Activated naive CD4-positive, alpha-beta T cell treated with anti-CD3 and anti-CD28 coated beads, Interleukin-2, amount 50 U/mL, for 16 hours (primary cell): ENCODE results near the gene MGMT.

Experiments
- DNase-seq: peaks from one replicate; pipeline ENCODE4 v3.0.0-alpha.2; 2020

MGMT gene

DNA sequence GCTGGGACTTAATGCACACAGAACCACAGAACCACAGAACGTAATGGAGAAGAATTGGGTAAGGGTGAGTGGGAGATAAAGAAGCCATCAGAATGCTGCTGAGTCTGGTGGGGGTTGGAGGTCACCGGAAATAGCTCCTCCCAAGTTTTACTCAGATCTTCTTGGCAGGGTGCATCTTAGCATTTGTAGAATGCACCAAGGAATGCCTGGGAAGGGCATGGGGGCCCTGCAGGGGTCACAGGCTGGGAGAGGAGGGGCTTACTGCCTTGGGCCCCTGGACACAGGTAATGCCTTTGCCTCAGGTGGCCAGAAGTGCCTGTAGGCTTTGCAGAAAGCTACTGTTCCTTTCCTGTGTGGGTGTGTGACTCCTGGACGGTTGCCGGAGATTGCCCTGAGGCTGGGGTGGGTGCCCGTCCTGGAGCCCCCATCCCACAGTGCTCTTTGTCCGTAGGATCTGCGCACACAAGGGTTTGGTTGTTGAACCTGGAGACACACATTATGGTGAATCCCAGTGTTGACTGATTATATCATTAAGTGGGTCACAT lies 55.1 kb downstream of the MGMT start:
- DNase-seq = no peak

- DNase-seq = no peak
These were observed 56.1 kb downstream of the MGMT start for GRCh38 chr10:129523031-129523722.

DNA sequence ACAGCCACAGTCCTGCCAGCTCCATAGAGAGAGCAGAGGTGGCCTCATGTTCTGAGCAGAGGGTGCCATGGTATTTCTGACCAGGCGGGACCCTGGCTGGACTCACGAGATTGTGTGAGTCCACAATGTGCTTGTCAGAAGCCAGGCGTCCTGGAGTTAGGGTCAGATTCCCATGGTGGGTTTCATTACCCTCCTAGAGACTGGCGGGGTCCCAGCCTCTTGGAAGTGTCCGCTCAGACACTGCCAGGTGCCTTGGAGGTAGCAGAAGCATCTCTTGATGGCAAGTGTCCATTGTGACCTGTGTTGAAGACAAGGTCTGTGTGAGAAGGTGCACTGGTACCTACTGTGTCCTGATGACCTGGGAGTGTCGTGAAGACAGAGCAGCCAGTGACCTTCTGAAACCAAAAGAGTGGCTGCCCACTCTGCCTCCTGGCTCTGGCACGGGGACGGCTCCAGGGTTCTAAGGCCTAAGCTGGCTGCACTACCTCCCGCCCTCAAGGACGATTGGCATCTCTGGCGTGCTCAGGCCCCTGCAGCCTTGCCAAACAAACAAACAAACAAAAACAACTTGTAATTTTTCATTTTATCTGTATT lies 56.8 kb downstream of the MGMT start:
- no peak for DNase-seq

GRCh38 chr10:129524936-129525335 lies 57.9 kb downstream of the MGMT start:
- DNase-seq = no peak

- no peak for DNase-seq
These were observed 58.4 kb downstream of the MGMT start for GRCh38 chr10:129525401-129525801.

GRCh38 chr10:129526943-129527342 lies 59.9 kb downstream of the MGMT start:
- no peak for DNase-seq

GRCh38 chr10:129528376-129528978 lies 61.4 kb downstream of the MGMT start:
- DNase-seq = no peak

- no peak for DNase-seq
These were observed 63.5 kb downstream of the MGMT start for GRCh38 chr10:129530581-129530980.

DNA sequence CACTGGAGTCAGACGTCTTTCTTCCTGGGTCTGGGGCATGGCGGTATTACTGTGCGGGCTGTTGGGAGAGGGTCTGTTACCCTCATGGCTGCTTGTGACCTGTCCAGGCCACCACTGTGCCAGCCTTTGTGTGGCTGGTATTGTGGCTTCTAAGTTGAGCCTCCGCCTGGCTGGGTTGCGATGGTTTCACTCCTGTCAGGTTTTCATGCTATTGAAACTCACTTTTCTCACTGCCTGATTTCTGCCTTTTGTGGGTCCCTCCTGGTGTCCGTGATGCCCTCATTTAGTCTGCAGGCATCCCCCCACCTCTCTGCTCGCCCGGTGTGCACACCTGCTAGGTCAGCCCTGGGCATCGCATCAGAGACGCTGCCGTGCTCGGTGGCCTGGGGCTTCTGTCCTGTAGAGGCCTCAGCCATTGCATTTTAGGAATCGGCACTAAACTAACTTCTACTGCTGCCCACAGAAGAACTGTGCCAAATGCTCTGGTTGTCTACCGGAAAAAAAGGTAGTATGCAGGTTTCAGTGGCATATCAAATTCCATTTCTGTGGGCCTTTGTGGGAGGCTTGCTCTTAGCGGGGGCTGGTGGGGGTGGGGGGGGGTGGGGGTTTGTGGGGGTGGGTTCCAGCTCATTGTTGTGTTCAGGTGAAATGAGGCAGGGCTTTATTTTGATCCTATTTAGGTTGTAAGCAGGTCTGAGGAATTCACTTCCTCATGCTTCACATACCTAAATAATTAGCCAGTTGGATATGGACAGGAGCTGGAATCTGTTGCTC lies 64.3 kb downstream of the MGMT start:
- no peak for DNase-seq

- no peak for DNase-seq
These were observed 65.1 kb downstream of the MGMT start for GRCh38 chr10:129531969-129532660.

DNA sequence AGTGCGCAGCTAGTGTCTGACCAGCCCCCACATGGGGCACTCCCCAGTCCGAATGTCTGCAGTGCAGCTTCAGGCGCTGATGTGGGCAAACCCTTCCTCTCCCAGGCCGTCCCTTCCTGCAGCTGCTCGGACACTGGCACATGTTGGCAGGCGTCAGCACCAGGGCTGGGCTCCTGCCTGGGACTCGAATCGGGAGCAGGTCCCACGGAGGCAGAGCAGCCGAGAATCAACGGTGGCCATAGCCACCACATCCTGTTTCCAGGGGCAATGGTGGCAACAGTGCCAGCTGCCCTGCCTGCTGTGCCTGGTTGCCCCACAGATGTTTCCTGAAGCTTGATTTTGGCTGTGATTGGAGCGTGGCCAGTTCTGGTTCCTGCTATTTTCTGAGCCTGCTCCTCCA lies 65.8 kb downstream of the MGMT start:
- no peak for DNase-seq

DNA sequence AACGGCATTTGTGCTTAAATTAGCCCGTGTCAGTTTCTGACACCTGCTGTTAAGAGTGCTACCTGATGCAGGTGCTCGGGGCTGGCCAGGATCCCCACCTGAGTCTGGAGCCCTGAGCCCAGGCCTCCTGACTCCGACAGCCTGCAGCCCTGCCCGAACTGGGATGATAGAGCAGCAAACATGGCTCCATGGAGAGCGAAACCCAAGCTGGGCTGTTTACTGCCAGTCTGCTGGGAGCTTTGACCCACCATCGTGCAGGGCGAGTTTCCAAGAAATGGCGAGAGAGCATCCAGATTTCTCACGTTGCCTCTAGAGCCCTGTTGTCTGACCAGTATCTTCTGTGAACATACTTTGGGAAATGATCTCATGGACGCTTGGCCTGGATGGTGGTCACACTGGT lies 66.2 kb downstream of the MGMT start:
- no peak for DNase-seq

DNA sequence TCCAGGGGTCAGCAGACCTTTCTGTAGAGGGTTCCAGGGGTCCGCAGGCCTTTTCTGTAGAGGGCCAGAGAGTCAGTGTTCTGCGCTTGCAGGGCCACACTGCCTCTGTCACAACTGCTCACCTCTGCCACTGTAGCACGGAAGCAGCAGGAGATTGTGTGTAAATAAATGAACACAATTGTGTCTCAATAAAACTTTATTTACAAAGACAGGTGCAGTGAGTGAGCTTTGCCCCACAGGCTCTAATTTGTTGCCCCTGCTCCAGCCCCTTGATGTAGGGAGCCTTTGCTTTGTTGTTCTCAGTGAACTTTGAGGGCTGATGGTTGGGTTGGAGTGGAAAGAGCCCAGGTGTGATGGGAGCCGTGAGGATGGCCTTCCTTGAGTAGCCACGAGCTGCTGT lies 67.8 kb downstream of the MGMT start:
- DNase-seq = no peak

DNA sequence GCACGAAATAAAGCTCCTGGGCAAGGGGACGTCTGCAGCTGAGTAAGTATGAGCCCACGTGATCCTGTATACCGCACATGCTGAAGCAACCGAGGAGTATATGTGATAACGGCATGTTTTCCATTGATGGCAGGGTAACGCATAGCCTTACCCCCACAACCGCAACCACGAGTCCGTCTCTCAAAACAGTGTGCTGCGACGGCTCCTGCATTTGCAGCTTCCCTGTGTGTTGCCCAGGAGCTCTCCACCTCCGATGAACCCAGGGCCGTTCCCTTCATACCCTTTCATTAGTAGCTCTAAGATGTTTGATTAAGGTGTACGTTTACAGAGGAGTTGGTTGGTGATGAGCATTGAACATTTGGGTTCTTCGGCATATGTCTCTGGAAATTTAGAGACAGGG lies 69.3 kb downstream of the MGMT start:
- DNase-seq = no peak

GRCh38 chr10:129537151-129537550 lies 70.1 kb downstream of the MGMT start:
- DNase-seq = no peak

- DNase-seq = no peak
These were observed 71.2 kb downstream of the MGMT start for GRCh38 chr10:129538236-129538635.

DNA sequence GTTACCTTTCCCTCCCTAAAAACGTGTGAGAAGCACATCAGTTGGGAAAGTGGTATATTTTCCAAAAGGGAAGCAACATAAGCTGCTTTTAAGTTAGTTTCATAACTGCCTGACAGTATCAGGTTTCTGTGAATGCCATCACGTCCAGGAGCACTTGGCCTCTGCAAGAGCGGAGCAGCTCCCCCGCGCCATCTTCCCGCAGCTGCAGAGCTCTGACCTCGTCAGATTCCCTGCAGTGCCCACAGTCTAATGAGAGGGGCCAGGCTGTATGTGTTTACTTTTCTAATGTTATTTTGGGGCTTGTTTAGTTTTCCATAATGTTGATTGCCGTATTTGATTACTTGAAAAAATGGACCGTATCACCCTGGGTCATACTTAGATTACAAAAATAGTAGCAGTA lies 74.2 kb downstream of the MGMT start:
- no peak for DNase-seq

DNA sequence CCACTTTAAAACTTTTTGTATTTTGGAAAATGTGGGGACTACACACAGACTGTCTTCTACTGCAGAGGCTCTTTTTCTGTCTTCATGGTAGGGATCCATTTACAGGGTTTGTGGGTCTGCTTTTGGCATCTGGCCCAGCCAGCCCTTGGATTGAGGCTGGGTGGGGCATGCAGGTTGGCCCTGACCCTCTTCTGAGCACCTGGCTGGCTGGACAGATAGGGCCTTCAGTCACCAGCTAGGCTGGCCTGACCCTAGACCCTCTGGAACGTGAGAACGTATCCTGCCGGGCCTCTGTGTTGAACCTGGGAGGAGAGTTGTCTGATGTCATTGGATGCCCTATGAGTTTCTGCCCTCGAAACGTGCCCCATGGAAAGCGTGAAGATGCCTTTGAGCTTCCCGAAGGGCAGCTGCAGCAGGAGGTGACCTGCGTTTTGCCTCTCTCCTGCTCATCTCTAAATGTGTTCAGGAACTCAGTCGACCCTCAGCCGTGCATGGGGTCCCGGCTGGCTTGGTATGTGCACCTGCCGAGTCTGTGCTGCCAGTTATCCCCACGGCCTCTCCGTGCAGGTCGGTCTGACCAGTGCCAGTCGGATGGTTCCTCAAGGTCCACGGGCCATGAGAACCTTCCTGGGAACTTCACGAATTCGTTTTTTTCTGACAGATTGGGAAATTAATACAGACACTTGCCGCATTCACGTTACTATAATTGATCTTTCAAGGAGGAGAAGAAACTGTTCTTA lies 74.9 kb downstream of the MGMT start:
- no peak for DNase-seq

- DNase-seq = no peak
These were observed 75.5 kb downstream of the MGMT start for GRCh38 chr10:129542589-129542988.

DNA sequence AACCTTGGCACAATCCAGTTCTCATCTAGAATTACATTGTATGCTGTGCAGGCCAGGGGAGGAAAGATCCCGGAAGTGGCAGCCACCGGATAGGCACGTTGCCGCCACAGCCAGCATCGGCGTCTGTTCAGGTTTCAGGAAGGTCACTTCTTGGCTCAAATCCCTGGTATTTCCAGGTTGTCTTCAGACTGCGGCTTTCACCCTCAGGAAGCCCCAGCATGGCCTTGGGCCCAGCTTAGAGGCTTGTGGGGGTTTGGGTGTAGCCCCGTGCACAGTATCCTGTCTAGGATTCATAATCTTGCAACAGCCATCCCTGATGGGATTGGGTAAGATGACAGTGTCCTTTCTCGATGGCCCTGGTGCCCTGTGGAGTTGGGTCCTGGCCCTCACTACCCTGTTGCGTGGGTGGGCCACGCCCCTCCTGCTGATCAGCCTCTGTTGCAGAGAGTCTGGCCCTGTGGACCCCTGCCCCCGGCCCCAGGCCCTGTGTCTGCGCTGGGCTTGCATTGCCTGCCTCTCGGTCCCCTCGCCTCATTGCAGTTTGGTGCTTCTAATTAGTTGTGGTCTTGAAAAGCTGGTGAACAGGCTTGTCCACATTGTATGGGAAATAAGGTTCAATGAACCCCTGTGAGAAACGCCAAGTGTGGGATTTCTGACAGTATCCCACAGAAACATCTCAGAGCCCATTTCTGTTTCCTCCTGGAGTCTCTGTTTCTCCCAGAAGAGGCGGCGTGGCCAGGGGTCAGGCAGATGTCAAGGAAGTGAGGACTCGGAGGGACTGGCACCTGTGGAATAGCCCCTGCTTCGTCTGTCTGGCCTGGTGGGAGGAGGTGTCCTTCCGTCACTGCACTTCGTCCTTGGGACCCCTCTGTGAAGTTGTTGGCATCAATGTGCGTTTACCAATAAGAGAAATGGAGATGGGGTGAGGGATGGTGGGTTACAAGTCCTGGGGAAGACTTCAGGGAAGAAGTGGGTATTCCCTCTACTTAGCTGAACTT lies 77.5 kb downstream of the MGMT start:
- no peak for DNase-seq

- DNase-seq = no peak
These were observed 78.2 kb downstream of the MGMT start for GRCh38 chr10:129545261-129545660.
